ENCODE results near the gene MOB3B. TPM values are rescaled to one million over a fixed set of nuclear protein-coding genes. Genes with fewer than 3 reads are reported as not detected.

MOB3B gene
- polyA plus RNA-seq, 3 donors, result 24.0 to 26.2 (median 25.5) TPM

DNA sequence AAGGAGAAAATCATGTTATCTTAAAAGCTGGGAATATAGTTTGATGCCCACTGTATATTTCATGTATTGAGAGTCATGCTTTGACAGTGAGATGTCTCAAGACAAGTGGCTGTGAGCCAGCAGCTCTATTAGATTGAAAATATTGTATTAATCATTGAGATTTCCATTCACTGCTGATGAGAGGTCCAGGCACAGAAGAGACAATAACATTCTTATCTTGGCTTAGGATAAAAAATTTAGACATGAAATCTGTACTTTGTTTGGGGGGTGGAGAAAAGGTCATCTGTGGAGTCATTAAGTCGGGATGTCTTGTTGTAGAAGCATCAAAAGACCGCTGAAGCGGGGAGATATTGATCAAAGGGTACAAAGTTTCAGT is 134.8 kb downstream of the MOB3B start:
- no peak for DNase-seq (ENCODE audit: low read depth in 3 of 3, low spot score in 2 of 3)

DNA sequence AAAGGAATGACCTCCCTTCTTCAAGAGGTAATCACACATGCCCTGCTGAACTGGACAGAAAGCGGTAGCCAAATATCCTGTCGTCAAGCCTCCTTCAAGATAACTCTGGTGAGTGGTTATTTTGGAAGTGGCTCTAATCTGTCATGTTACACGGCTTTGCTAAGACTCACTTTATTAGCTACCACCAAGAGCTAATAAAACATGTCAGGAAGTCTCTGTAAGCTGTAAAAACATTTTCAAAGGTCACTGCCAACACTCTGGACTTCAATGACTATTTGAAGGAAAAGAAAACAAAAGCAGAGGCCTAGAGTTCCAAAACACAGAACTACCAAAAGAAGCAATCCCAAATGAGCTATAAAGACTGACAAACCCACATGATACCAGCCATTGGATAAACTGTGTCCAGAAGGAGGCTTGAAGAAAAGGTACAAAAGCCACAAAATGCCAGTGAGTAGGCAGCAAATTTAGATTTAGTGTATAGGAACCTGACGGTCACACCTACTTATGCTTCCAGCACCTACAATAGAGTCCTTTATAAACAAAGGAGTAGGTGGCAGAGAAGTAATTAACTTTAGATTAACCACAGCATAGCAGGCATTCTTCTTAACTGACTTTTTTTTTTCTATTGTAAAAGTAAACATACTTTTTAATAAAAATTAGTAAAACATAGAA is 135.3 kb downstream of the MOB3B start:
- no peak for DNase-seq (ENCODE audit: low read depth in 3 of 3, low spot score in 2 of 3)

DNA sequence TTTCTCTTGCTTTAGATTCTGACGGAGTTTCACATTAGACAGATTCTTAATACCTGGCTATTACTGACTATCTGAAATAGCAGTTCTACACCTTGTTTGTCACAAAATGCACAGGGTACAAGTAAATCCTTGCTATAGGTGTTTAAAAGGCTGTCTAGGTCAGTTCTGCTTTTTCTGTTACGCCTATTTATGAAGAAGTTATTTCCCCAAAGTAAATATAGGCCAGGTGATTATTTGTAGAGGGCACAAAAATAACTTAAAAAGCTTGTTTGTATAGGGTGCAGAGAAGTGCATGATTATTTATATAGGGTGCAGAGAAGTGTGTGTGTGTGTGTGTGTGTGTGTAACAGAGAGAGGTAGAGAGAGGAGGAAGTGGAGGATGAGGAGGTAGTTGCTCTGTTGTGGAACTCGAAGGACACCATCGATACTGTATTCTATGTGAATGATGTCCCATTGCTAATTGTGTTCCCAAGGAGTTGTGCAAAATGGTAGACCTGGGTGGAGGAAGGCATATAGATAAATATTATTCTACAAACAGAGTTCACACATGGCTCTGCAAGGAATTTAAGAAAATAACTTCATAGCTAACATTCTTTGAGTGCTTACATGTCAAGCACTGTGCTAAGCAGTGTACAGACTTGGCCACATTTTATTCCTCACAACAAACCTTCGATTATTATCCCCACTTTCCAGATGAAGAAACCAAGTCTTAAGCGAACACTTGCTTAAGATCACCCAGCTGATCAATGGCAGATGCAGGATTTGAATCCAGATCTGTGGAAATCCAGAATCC is 136.4 kb downstream of the MOB3B start:
- no peak for DNase-seq (ENCODE audit: low read depth in 3 of 3, low spot score in 2 of 3)

DNA sequence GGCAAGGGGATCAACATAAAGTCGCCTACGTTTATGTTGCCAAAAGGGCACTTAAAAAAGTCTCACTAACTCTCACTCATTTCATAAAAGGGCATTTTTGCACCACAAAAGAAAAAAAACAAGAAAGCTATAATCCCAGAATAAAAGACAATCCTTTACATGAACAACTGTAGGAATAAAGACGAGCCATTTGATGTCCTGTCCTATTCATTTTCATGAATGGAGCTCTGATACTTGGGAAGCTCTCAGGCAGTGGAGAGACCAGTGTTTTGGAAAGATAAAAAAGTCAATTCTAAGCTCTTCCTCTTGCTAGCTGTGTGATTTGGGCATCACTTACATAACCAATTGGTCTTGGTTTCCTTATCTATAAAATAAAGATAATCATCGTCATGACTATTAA is 137.2 kb downstream of the MOB3B start:
- no peak for DNase-seq (ENCODE audit: low read depth in 3 of 3, low spot score in 2 of 3)

DNA sequence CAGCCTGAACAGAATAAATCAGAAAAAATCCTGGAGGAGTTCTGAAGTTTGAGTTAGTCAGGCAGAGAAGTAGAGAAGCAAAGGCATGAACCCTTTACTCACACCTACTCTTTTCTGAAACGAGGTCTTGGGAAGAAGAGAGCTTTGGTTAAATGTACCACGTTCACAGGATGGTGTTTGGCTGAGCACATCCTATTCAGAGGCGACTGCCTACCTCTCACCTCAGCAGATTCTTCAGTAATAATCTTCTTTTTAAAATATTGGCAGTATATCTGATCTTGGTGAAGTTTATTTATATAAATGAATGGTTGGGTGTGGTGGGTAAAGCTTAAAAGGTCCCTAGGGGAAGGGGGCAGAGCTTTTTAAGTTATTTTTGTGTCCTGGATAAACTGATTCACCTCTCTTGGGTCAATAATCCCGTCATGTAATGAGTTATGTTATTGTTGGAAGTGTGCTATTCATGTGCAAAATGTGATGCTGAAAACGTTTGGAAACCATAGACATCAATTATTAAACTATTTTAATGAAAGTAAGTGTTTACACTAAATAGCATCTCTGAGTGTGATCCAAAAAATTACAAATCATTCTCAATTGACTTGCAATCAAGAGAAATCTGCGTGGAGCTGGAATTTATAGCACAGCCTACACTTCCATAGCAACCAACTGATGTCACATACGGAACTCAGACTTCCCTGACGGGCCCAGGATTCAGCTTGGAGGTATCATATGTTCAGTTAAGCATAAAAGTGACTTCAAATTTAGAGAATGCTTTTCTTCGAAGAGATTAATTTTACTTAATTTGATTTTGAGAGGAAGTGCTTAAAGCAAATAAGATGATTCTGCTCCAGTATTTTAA is 138.3 kb downstream of the MOB3B start:
- no peak for DNase-seq (ENCODE audit: low read depth in 3 of 3, low spot score in 2 of 3)

DNA sequence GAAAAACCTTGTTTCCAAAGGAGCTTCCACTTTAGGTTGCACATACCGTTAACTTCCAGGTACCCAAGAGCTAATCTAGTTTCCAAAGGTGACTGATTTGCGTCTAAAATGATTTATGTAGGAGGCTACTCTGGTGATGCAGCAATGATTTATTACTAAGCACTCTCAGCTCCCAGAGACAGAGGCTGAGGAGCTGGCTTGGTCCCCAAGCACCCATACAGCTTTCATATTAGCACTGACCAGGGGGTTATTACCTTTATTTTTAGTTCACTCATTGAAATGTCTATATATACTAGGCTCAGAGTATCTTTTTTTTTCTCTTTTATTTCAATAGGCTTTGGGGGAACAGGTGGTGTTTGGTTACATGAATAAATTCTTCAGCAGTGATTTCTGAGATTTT is 141.5 kb downstream of the MOB3B start:
- no peak for DNase-seq (ENCODE audit: low read depth in 3 of 3, low spot score in 2 of 3)

DNA sequence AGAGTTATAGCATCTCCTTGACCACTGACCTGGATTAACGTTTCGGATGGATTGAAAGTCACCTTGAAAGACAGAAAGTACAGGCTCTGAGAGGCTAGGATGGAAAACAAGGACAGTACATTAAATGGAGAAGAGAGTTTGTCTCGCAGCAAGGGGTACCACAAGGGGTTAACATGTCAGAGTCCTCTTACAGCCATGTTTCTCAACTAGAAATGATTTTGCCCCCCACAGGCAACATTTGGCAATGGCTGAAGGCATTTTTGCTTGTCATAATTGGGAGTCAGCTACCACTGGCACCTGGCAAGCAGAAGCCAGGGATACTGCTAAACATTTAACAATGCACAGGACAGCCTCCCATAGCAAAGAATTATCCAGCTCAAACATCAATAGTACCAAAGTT is 141.9 kb downstream of the MOB3B start:
- DNase-seq (ENCODE audit: low read depth in 3 of 3, low spot score in 2 of 3), result no peak

DNA sequence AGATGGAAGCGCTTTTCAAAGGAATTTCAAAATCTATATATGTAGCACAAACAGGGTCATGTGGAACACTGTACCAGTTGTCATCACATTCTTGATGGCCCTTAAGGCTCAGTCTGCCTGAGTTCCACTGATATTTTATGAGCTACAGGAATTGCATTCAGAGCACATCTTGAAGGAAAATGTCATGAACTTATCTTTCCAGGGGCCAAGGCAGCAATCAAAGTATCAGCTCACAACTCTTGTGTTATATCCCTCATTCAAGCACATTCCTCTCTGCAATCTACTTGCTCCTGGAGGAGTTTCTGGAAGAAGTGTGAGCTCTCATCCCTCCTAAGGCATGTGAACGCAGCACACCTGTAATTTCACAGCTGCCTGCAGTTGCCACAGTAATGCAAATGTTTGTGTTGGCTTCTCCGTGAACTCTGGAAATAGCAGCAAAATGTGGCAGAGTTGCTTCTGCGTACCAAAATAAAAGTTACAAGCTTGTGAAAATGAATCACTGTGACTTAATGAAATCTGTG is 143.0 kb downstream of the MOB3B start:
- no peak for DNase-seq (ENCODE audit: low read depth in 3 of 3, low spot score in 2 of 3)

DNA sequence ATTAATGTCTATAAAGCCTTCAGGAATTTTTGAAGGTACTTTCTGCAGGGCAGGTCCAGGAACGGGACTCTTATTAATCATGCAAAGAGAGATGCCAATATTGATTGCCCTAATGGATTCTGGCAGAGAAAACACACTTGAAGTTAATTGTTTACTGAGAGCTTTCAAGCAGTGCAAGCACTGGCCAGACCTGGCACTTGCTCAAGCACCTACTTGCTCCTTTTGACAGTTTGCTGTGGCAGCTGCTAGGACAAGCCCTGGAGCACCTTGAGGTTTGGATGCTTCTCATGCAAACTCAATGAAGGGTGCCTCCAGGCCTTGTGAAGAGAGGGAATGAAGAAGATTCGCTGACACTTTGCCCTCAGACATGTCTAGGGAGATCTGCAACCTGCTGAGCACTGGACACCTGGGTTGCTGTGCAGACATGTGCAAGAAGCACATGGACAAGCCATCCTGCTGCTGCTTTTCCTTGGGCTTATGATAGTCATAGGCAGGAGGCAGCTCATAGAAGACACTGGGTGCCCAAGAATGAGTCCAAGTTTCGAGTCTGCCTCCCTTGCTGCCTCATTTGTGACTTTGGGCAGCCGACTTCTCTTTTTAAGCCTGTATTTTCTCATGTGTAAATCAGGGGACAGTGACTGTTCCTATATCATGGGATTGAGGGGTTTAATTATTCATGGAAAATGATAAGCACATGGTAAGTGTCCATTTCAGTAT is 143.8 kb downstream of the MOB3B start:
- no peak for DNase-seq (ENCODE audit: low read depth in 3 of 3, low spot score in 2 of 3)

DNA sequence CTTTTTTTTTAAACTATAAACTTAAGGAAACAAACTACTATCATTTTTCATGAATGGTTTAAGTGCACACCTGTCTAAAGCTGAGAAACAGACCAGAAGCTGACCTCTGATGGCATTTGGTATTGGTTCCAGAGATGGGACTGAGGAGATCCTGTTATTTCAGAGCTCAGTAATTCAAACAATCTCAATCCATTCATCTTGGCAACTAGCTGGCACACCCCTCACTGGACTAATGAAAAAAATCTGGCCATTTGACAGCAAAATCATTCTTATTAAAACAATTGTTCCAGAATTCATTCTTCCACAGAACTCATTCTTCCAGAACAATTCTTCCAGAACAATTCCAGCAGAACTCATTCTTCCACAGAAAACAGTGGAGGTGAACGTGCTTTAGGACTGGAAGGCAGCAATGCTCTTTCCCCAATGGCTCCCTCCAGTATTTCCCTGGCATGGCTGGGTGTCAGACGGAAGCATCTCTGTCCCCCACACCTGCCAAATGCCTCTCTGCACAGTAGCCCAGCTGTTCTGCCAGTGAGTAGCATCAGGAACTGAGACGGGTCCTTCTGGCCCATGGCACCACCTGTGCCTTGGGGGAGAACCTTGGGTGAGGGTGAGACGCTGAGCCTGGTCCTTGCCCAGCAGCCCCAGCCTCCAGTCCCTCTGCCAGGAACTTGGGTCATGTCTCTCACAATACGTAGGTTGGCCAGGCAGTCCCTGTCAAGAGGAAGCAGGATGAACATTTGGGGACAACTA is 145.2 kb downstream of the MOB3B start:
- DNase-seq (ENCODE audit: low read depth in 3 of 3, low spot score in 2 of 3), result no peak

DNA sequence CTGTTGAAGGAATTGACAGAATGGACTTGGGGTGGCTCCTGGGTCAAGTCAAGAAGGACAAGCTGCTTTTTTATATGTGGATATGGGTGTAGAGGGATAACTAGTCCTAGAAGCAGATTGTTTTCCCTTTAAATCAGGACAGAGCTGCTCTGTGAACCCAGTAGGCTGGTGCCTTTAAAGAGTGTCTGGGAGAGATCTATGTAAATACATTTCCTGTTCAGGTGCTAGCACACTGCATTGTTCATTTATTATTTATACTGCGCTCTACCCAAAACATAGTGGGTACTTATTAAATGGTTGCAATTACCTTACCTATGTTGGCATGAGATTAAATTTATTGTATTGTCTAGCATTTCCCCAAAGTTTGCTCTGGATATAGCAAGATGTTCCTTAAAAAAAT is 146.1 kb downstream of the MOB3B start:
- DNase-seq (ENCODE audit: low read depth in 3 of 3, low spot score in 2 of 3), result no peak

DNA sequence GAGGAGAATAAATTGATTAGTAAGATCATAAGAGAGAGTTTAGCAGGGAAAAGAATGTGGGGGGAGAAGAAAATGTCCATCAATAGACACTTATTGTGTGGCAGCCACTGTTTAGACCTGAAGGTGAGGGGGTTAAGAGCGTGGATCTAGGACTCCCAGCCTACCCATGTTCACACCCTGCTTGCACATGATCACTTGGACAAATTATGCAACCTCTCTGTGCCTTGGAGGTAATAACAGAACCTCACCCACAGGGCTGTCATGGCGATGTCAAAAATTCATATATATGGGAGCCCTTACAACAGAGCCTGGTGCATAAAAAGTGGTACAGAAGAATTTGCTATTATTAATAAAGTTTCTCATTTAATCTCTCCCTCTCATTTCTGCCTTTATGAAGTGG is 146.6 kb downstream of the MOB3B start:
- no peak for DNase-seq (ENCODE audit: low read depth in 3 of 3, low spot score in 2 of 3)

DNA sequence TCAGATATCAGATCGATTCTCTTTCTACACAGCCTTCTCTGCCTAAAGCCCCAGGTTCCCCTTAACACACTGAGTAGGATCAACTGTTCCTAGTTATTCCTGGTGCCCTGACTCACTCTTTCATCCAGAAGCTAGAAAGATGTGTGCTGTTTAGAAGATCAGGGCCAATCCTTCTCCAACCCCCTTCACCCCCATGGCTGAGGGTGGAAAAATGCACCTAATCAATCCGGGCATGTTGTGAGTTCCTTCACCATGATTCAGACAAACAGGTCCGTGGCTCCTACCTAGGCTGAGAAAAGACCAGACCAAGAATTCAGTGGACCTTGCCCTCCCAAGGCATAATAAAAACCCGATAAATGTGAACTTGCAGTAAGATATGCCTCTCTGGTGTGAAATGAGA is 147.3 kb downstream of the MOB3B start:
- no peak for DNase-seq (ENCODE audit: low read depth in 3 of 3, low spot score in 2 of 3)

DNA sequence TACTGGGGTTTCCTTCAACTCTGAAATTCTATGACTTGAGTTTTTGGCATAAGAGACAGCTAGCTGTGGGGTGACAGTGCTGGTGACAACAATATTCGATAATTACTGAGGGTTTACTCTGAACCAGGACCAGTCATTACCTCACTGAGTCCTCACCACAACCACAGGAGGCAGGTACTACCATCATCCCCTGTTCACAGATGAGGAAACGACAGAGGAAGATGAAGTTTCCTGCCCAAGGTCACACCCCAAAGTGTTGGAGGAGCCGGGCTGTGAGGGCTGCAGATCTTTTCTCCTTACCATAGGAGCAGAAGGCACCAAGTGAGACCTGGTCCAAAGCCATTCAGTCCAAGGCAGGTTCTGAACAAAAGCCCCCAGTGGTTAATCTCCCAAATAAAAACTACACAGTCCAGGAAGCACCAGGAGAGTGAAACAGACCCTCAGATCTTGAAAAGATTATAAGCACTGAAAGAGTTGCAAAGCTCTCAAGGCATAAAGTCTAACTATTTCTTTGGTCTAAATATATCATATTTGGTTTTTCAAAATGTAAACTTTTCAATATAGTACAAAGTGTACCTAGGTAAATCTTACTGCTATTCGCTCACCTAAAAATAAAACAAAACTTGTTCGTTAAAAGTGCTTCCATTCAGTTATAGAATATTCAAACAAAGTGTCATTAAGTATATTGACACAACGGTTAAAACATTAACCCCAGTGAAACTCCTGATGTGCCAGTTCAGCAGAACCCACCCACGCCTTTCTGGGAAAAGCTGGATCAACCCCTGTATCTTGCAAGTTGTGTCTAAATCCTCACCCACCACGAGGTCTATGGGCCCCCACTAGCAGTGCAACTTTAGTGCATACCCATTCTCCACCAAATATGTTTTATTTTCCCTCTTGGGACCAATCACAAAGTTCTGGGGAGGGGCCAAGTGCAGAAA is 150.0 kb downstream of the MOB3B start:
- DNase-seq (ENCODE audit: low read depth in 3 of 3, low spot score in 2 of 3), result no peak

DNA sequence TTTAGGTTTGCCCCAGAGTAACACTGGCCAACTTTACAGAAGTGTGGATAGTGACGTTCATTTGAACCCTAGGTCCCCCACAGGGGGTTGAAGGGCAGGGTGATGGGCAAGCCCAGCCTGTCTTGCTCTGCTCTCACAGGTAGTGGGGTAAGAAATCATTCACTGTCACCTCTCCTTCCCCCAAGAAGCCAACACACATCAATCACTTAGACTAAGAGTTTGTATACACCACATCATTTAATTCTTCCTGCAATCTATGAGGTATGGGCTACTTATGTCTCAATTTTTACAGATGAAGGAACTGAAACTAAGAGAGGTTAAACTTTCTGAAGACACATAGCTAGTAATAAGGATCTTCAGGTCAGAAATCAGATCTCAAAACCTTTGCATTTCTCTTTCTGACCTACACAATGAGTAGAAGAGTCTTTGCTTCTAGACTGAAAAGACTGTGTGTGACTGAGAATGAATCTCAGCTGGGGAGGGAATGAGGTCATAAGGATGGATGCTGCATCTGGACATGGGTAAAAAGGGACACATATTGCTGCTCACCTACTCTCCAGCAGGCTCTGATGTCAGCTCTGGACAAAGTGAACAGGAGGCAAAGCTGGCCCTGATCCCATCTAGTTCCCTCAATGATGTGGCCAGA is 151.7 kb downstream of the MOB3B start:
- no peak for DNase-seq (ENCODE audit: low read depth in 3 of 3, low spot score in 2 of 3)

DNA sequence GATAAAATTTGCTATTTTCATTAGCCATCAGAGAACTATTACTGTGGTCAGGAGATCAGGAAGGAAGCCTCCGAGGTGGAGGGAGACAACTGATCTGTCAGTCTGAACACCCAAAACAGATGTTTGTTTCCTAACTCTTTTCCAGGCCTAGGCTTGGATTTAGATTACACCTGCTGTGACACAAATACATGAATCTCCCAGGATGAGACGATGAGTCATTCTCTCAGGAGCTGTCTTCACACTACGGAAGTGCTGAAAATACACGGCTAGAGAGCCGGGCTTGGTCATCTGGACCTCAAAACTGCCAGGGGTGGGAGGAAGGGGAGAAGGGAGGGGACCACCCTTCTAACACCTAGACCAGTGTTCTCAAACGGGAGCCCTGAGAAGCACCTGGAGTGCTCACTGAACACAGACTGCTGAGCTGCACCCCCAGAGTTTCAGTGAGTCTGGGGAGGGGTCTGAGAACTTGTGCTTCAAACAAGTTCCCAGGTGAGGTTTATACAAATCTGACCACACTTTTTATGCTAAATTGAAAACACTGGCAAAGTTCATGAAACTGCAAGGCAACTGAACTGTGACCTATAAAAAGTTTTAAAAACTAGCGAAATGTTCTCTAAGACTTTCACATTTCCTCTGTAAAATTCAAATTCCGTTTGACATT is 152.3 kb downstream of the MOB3B start:
- no peak for DNase-seq (ENCODE audit: low read depth in 3 of 3, low spot score in 2 of 3)

DNA sequence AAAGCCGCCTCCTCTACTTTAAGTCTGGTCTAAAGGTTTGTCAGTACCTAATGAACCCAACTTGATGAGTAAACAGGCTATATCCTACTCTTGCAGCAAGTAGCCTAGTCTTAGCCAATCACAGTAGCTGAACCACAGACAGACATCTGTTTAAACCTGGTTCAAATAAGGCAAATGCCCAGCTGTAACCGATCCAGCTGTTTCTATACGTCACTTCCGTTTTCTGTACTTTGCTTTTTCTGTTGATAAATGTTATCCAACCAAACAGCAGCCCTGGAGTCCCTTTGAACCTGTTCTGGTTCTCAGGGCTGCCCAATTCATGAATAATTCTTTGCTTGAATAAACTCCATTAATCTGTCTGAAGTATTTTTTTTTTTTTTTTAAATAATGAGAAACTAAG is 155.8 kb downstream of the MOB3B start:
- no peak for DNase-seq (ENCODE audit: low read depth in 3 of 3, low spot score in 2 of 3)

DNA sequence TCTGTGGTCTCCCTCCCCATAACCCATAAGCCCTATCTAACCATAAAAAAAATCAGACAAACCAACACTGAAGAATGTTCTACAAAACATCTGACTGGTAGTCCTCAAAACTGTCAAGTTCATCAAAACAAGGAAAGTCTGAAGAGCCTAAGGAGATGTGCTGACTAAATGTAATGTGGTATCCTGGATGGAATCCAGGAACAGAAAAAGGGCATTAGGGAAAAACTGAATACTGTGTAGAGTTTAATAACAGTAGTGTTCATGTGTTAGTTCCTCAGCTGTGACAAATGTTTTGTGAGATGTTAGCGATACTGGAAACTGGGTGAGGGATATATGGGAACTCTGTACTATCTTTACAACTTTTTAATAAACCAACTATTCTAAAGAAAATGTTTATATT is 157.0 kb downstream of the MOB3B start:
- DNase-seq (ENCODE audit: low read depth in 3 of 3, low spot score in 2 of 3), result no peak

Measured in right renal cortex interstitium (tissue), 3 donors.